C4-2B (cell line): Measurements from ENCODE around the gene ZNF488.

Experiments used
- ZFX ChIP-seq: fragments of 450-650 bp; IDR thresholded peaks from 2 replicates; pipeline ENCODE4 v1.6.1; 2017
- TF ChIP-seq, protein P1 (sequence below): fragments of 450-650 bp; conservative IDR thresholded peaks from 2 replicates; pipeline ENCODE4 v1.5.1; 2017; ENCODE audit warnings: mild to moderate bottlenecking

- TF ChIP-seq, protein P1, sequence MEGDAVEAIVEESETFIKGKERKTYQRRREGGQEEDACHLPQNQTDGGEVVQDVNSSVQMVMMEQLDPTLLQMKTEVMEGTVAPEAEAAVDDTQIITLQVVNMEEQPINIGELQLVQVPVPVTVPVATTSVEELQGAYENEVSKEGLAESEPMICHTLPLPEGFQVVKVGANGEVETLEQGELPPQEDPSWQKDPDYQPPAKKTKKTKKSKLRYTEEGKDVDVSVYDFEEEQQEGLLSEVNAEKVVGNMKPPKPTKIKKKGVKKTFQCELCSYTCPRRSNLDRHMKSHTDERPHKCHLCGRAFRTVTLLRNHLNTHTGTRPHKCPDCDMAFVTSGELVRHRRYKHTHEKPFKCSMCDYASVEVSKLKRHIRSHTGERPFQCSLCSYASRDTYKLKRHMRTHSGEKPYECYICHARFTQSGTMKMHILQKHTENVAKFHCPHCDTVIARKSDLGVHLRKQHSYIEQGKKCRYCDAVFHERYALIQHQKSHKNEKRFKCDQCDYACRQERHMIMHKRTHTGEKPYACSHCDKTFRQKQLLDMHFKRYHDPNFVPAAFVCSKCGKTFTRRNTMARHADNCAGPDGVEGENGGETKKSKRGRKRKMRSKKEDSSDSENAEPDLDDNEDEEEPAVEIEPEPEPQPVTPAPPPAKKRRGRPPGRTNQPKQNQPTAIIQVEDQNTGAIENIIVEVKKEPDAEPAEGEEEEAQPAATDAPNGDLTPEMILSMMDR: no peak
- TF ChIP-seq ZFX: no peak
These were observed 34.1 kb downstream of the ZNF488 start for GRCh38 chr10:47349941-47350371.
